Left lung (tissue), 10 donors: ENCODE measurements around the gene CLDN14. TPM values are rescaled to one million over a fixed set of nuclear protein-coding genes. Genes with fewer than 3 reads are reported as not detected.
A peak's percentile ranks its signal among the peaks of the same experiment; 100 is the strongest.

Experiments
- ATAC-seq: fragments of 200-7000 bp; cut with Tn5 transposase; one replicate; pipeline ENCODE4 v1.9.1; 2020; ENCODE audit warnings: moderate library complexity
- DNase-seq, 4 donors: peaks; one replicate each; pipeline ENCODE4 v3.0.0-alpha.2; 2013 to 2020
- H3K27ac ChIP-seq, 2 donors: fragments of 200-600 bp; sonication (generic) in 1 of 2; one replicate each; pipeline versions ENCODE4 v1.5.0 to v1.8.0; 2020 to 2021
- H3K27me3 ChIP-seq, 2 donors: fragments of 200-600 bp; sonication (generic) in 1 of 2; one replicate each; pipeline versions ENCODE4 v1.5.0 to v1.8.0; 2020 to 2021
- H3K36me3 ChIP-seq, 2 donors: fragments of 200-600 bp; sonication (generic) in 1 of 2; one replicate each; pipeline versions ENCODE4 v1.5.0 to v1.8.0; 2020 to 2021
- H3K4me1 ChIP-seq, 2 donors: fragments of 200-600 bp; one replicate each; pipeline ENCODE4 v1.8.0; 2021
- H3K4me3 ChIP-seq, 2 donors: fragments of 200-600 bp; sonication (generic) in 1 of 2; one replicate each; pipeline versions ENCODE4 v1.5.0 to v1.8.0; 2020 to 2021; ENCODE audit warnings: mild to moderate bottlenecking in 1 of 2
- H3K9me3 ChIP-seq, 2 donors: fragments of 200-600 bp; sonication (generic) in 1 of 2; one replicate each; pipeline versions ENCODE4 v1.5.0 to v1.8.0; 2020 to 2021
- intact Hi-C, 2 donors: fragments of 100-400 bp; cut with DNase I; formaldehyde crosslinking; loops; one replicate each; pipeline versions ENCODE4 v1.11.2 to v1.14.2; 2022
- polyA plus RNA-seq, 6 donors: library from polyadenylated mRNA; unstranded; fragments of 120-200 nt; gene quantifications; one replicate each; pipeline ENCODE4 v1.2.1, GENCODE V29; 2013; ENCODE audit not compliant: insufficient read length in 6 of 6
- total RNA-seq, 2 donors: library from RNA; stranded (reverse); fragmentation: NEBNext Ultra II Directional; extraction: Animal tissue kit (Norgen Biotek cat#: 25700); gene quantifications; one replicate each; pipeline ENCODE4 v1.2.1, GENCODE V29; 2021
- TF ChIP-seq, protein P1 (sequence below), 2 donors: fragments of 200-600 bp; sonication (generic) in 1 of 2; IDR thresholded peaks; one replicate each; pipeline versions ENCODE4 v1.5.0 to v1.8.0; 2021; ENCODE audit warnings: antibody characterized with exemption in 2 of 2
- donor health status: DM: no; HTN: yes; CAD: no.
- donor health status: DM: no; HTN: no; CAD: no.

Gene CLDN14
- total and polyA plus RNA-seq, 8 donors: 0.17 TPM; not detected in 7

DNA sequence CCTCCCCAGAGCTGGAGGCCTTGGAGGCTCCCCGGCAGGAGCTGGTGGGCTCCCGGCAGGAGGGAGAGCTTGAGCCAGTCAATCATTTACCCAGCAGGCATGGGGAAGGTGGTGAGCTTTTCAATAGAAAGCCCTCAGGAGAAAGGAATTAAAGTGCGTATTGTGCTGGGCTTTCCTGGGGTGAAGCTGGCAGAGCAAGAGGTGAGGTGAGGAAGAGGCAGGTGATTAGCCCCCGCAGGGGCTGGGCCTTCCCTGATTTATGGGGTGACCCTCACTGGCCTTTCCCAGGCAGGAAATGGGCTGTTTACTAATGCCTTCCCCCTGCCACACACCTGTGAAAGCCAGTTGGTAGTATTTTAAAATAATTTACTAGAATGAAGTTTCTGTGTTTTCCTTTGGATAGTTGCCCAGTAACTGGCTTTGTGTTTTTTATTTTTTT lies 25.8 kb downstream of the CLDN14 start:
- DNase-seq: peak in 2 of 4 donors; percentile 23 to 50
- no peaks in the 10 kb centered on the region for H3K36me3 ChIP-seq
- intact Hi-C loops: no loop called here
- ATAC-seq: no peak
- H3K9me3 ChIP-seq: no peaks in the 10 kb centered on the region
- no peaks in the 10 kb centered on the region for H3K4me1 ChIP-seq
- no peak overlapping the region for H3K27ac ChIP-seq
- H3K4me3 ChIP-seq: no peak overlapping the region
- H3K27me3 ChIP-seq: no peaks in the 10 kb centered on the region
- TF ChIP-seq, protein P1, sequence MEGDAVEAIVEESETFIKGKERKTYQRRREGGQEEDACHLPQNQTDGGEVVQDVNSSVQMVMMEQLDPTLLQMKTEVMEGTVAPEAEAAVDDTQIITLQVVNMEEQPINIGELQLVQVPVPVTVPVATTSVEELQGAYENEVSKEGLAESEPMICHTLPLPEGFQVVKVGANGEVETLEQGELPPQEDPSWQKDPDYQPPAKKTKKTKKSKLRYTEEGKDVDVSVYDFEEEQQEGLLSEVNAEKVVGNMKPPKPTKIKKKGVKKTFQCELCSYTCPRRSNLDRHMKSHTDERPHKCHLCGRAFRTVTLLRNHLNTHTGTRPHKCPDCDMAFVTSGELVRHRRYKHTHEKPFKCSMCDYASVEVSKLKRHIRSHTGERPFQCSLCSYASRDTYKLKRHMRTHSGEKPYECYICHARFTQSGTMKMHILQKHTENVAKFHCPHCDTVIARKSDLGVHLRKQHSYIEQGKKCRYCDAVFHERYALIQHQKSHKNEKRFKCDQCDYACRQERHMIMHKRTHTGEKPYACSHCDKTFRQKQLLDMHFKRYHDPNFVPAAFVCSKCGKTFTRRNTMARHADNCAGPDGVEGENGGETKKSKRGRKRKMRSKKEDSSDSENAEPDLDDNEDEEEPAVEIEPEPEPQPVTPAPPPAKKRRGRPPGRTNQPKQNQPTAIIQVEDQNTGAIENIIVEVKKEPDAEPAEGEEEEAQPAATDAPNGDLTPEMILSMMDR (IDR thresholded peaks at IDR 0.05): no peak

DNA sequence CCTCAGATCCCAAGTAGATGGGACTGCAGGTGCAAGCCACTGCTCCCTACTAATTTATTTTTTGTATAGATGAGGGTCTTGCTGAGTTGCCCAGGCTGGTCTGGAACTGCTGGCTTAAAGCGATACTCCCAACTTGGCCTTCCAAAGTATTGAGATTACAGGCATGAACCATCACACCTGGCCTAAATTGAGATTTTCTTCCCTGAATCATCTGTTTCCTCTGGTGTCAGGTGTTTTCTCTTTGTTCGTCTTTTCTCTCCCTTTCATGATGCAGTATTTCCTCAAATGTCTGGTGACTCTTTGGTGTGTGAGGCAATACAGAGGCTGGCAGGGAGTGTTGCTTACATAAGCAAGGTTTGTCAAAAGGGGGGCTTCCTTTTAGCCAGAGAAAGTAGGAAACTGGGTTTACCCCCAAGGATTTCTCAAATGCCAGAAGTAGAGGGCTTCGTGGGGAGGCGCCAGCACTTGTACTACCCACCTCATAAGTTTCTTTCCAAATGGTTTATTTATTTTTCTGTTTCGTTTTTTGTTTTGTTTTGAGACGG lies 27.6 kb downstream of the CLDN14 start:
- H3K36me3 ChIP-seq: no peaks in the 10 kb centered on the region
- H3K4me3 ChIP-seq: no peak overlapping the region
- no peak overlapping the region for H3K27ac ChIP-seq
- no peak for ATAC-seq
- intact Hi-C loops: no loop called here
- no peaks in the 10 kb centered on the region for H3K9me3 ChIP-seq
- no peak for DNase-seq
- no peaks in the 10 kb centered on the region for H3K4me1 ChIP-seq
- TF ChIP-seq, protein P1 (IDR thresholded peaks at IDR 0.05): no peak
- no peaks in the 10 kb centered on the region for H3K27me3 ChIP-seq

DNA sequence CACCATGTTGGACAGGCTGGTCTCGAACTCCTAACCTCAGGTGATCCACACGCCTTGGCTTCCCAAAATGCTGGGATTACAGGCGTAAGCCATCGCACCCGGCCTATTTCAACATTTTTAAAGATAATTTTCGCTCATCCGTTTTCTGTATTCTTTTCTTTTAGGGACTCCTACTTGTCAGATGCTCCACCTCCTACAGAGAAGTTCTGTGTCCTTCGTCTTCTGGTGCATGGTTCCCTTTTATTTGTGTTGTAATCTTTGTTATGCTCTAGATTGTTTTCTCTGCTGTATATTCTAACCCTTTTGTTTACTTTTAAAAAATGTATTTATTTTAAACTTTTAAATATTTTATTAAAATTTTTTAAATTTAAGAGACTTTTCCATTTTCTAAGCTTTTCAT lies 28.4 kb downstream of the CLDN14 start:
- no peak overlapping the region for H3K27ac ChIP-seq
- intact Hi-C loops: no loop called here

DNA sequence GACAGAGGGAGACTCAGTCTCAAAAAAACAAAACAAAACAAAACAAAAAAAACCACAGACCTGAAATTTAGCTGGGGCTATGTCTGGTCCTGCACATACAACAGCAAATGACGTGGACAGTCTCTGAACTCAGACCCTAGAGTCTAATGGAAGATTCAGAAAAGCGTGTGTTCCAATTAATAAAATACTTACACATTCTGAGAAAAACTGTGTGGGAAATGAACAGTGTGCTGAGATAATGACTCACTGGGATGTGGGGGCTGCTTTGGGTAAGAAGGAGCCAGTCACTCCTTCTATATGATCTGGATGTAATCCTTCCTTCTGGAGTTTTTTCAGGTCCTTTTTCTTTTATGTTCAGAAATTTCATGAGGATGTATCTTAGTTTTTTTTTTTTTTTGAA lies 29.4 kb downstream of the CLDN14 start:
- H3K9me3 ChIP-seq: no peaks in the 10 kb centered on the region
- no peaks in the 10 kb centered on the region for H3K27me3 ChIP-seq
- DNase-seq (no peak), ATAC-seq (no peak)
- no peak overlapping the region for H3K27ac ChIP-seq
- H3K36me3 ChIP-seq: no peaks in the 10 kb centered on the region
- H3K4me3 ChIP-seq: no peak overlapping the region
- H3K4me1 ChIP-seq: no peaks in the 10 kb centered on the region
- intact Hi-C loops: no loop called here
- TF ChIP-seq, protein P1 (IDR thresholded peaks at IDR 0.05): no peak

More for the DNA sequence above, 28.4 kb downstream of the CLDN14 start:
- DNase-seq: no peak
- Histone ChIP-seq H3K4me3 (no peak overlapping the region), H3K4me1 (no peaks in the 10 kb centered on the region), H3K27me3 (no peaks in the 10 kb centered on the region), H3K36me3 (no peaks in the 10 kb centered on the region), H3K9me3 (no peaks in the 10 kb centered on the region)
- ATAC-seq: no peak
- TF ChIP-seq, protein P1 (IDR thresholded peaks at IDR 0.05): no peak

DNA sequence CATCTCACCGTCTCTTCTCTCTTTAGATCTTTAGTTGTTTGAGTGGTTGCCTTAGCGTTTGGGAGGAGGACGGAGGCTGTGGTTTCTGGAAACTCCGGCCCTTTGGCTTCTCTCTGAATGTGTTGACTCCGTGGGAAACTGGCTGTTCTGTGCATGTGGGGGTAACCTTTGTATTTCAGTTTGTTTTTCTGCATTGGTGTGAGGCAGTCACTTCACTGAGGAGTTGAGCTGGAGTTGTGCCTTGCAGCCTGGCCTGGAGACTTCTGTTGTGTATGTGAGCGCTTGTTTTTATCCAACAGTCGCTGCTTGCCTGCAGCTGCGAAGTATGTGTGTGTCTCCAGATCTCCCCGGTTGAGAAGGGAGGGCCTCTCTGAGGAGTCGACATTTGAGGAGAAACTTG lies 33.6 kb downstream of the CLDN14 start:
- TF ChIP-seq, protein P1 (IDR thresholded peaks at IDR 0.05): no peak
- Histone ChIP-seq H3K27ac (no peak overlapping the region), H3K4me1 (no peaks in the 10 kb centered on the region), H3K27me3 (no peaks in the 10 kb centered on the region), H3K9me3 (no peaks in the 10 kb centered on the region), H3K4me3 (no peak overlapping the region), H3K36me3 (no peaks in the 10 kb centered on the region)
- no peak for ATAC-seq
- intact Hi-C loops: no loop called here
- DNase-seq: no peak
